ENCODE measurements around the gene C8G.

C8G gene

GRCh38 chr9:136921718-136922117 lies 23.3 kb upstream of the C8G start:
- H3K36me3 ChIP-seq (ENCODE audit: insufficient read depth): peaks cover 14% of the 10 kb centered on the region; the same call in 1 of the 2 replicates
- TF ChIP-seq, protein P1, sequence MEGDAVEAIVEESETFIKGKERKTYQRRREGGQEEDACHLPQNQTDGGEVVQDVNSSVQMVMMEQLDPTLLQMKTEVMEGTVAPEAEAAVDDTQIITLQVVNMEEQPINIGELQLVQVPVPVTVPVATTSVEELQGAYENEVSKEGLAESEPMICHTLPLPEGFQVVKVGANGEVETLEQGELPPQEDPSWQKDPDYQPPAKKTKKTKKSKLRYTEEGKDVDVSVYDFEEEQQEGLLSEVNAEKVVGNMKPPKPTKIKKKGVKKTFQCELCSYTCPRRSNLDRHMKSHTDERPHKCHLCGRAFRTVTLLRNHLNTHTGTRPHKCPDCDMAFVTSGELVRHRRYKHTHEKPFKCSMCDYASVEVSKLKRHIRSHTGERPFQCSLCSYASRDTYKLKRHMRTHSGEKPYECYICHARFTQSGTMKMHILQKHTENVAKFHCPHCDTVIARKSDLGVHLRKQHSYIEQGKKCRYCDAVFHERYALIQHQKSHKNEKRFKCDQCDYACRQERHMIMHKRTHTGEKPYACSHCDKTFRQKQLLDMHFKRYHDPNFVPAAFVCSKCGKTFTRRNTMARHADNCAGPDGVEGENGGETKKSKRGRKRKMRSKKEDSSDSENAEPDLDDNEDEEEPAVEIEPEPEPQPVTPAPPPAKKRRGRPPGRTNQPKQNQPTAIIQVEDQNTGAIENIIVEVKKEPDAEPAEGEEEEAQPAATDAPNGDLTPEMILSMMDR (conservative IDR thresholded peaks at IDR 0.05; ENCODE audit: low read depth, low read length): no peak

GRCh38 chr9:136922540-136922939 lies 22.5 kb upstream of the C8G start:
- H3K9ac ChIP-seq: no peak overlapping the region
- H3K4me1 ChIP-seq (ENCODE audit: low read depth, poor library complexity, severe bottlenecking): no peaks in the 10 kb centered on the region
- peaks cover 14% of the 10 kb centered on the region; the same call in 1 of the 2 replicates for H3K36me3 ChIP-seq (ENCODE audit: insufficient read depth)
- no peaks in the 10 kb centered on the region for H4K20me1 ChIP-seq (ENCODE audit: insufficient read depth)
- H3K27me3 ChIP-seq (ENCODE audit: insufficient read depth, low read depth): no peaks in the 10 kb centered on the region
- no peaks in the 10 kb centered on the region for H3K79me2 ChIP-seq (ENCODE audit: insufficient read depth, low read depth)
- H3K4me3 ChIP-seq (IDR thresholded peaks at IDR 0.05; ENCODE audit: insufficient read depth, low read depth, low read length): no peak overlapping the region
- H3K27ac ChIP-seq: no peak overlapping the region
- H2AFZ ChIP-seq (ENCODE audit: low read depth): no peak overlapping the region
- H3K4me2 ChIP-seq: no peak overlapping the region
- TF ChIP-seq, protein P1 (conservative IDR thresholded peaks at IDR 0.05; ENCODE audit: low read depth, low read length): no peak

More at GRCh38 chr9:136921718-136922117, 23.3 kb upstream of the C8G start:
- no peaks in the 10 kb centered on the region for H3K27me3 ChIP-seq (ENCODE audit: insufficient read depth, low read depth)
- H3K4me2 ChIP-seq: no peak overlapping the region
- no peak overlapping the region for H3K27ac ChIP-seq
- no peaks in the 10 kb centered on the region for H3K4me1 ChIP-seq (ENCODE audit: low read depth, poor library complexity, severe bottlenecking)
- H3K9ac ChIP-seq: no peak overlapping the region
- no peaks in the 10 kb centered on the region for H3K79me2 ChIP-seq (ENCODE audit: insufficient read depth, low read depth)
- no peaks in the 10 kb centered on the region for H4K20me1 ChIP-seq (ENCODE audit: insufficient read depth)
- no peak overlapping the region for H2AFZ ChIP-seq (ENCODE audit: low read depth)
- H3K4me3 ChIP-seq (IDR thresholded peaks at IDR 0.05; ENCODE audit: insufficient read depth, low read depth, low read length): no peak overlapping the region

GRCh38 chr9:136923881-136924280 lies 21.2 kb upstream of the C8G start:
- TF ChIP-seq, protein P1 (conservative IDR thresholded peaks at IDR 0.05; ENCODE audit: low read depth, low read length): no peak

DNA sequence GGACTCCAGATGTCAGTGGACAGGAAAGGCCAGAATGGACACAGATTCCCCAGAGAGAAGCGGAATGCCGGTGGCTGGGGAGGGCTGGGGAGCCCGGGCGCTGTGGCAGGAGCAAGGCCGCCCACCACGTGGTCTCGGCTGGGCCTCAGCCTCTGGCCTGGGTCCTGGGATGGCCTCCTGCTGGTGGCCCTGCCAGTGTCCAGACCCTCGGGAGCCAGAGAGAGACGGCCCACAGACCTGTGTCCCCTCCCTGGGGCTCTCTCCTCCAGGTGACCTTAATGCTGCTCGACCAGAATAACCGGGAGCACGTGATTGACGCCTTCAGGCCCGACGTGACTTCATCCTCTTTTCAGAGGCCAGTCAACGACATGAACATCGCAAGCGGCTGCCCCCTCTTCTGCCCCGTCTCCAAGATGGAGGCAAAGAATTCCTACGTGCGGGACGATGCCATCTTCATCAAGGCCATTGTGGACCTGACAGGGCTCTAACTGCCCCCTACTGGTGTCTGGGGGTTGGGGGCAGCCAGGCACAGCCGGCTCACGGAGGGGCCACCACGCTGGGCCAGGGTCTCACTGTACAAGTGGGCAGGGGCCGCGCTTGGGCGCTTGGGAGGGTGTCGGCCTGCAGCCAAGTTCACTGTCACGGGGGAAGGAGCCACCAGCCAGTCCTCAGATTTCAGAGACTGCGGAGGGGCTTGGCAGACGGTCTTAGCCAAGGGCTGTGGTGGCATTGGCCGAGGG lies 19.5 kb upstream of the C8G start:
- Histone ChIP-seq H2AFZ (ENCODE audit: low read depth) (no peak overlapping the region), H3K36me3 (ENCODE audit: insufficient read depth) (peaks cover 5% of the 10 kb centered on the region; the same call in 1 of the 2 replicates), H4K20me1 (ENCODE audit: insufficient read depth) (no peaks in the 10 kb centered on the region), H3K4me3 (IDR thresholded peaks at IDR 0.05; ENCODE audit: insufficient read depth, low read depth, low read length) (no peak overlapping the region), H3K27ac (no peak overlapping the region), H3K27me3 (ENCODE audit: insufficient read depth, low read depth) (no peaks in the 10 kb centered on the region), H3K79me2 (ENCODE audit: insufficient read depth, low read depth) (no peaks in the 10 kb centered on the region), H3K9ac (no peak overlapping the region), H3K4me1 (ENCODE audit: low read depth, poor library complexity, severe bottlenecking) (no peaks in the 10 kb centered on the region), H3K4me2 (no peak overlapping the region)
- TF ChIP-seq, protein P1 (conservative IDR thresholded peaks at IDR 0.05; ENCODE audit: low read depth, low read length): no peak

More at GRCh38 chr9:136923881-136924280, 21.2 kb upstream of the C8G start:
- H3K27ac ChIP-seq: no peak overlapping the region
- H4K20me1 ChIP-seq (ENCODE audit: insufficient read depth): no peaks in the 10 kb centered on the region
- H3K36me3 ChIP-seq (ENCODE audit: insufficient read depth): peaks cover 14% of the 10 kb centered on the region; the same call in 1 of the 2 replicates
- H3K4me1 ChIP-seq (ENCODE audit: low read depth, poor library complexity, severe bottlenecking): no peaks in the 10 kb centered on the region
- H3K79me2 ChIP-seq (ENCODE audit: insufficient read depth, low read depth): no peaks in the 10 kb centered on the region
- no peaks in the 10 kb centered on the region for H3K27me3 ChIP-seq (ENCODE audit: insufficient read depth, low read depth)
- H3K4me3 ChIP-seq (IDR thresholded peaks at IDR 0.05; ENCODE audit: insufficient read depth, low read depth, low read length): no peak overlapping the region
- H2AFZ ChIP-seq (ENCODE audit: low read depth): no peak overlapping the region
- no peak overlapping the region for H3K9ac ChIP-seq
- no peak overlapping the region for H3K4me2 ChIP-seq
